Mesenteric fat pad (tissue), 1 donor: ENCODE data around the gene PELI2. TPM values are rescaled to one million over a fixed set of nuclear protein-coding genes. Genes with fewer than 3 reads are reported as not detected.

Experiments used
- DNase-seq: peaks from one replicate; pipeline ENCODE4 v3.0.0-alpha.2; 2020; ENCODE audit warnings: low spot score
- total RNA-seq: library from RNA; stranded (reverse); fragmentation: NEBNext Ultra II Directional; extraction: Animal tissue kit (Norgen Biotek cat#: 25700); gene quantifications from one replicate; pipeline ENCODE4 v1.2.1, GENCODE V29; 2021
- donor health status: DM: yes; HTN: yes; CAD: no.

Gene PELI2
- total RNA-seq, 1 donor from 2014 or later = 7.3 TPM

- DNase-seq = no peak
Measured at GRCh38 chr14:56170877-56171422, 52.7 kb downstream of the PELI2 start.

DNA sequence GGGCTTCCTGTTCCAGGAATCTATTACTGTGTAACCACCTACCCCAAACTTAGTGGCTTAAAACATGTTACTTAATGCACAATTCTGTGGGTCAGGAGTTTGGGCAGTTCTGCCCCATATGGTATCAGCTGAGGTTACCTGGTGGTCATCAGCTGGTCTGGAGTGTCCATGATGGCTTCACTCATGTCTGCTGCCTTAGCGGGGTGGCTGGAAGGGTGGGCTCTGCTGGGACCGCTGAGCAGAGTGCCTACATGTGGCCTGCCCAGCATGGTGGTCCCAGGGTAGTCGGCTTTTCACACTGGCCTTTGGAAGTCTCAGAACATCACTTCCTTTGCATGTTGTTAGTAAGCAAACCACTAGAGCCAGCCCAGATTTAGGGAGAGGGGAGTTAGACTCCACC lies 53.9 kb downstream of the PELI2 start:
- DNase-seq = no peak

DNA sequence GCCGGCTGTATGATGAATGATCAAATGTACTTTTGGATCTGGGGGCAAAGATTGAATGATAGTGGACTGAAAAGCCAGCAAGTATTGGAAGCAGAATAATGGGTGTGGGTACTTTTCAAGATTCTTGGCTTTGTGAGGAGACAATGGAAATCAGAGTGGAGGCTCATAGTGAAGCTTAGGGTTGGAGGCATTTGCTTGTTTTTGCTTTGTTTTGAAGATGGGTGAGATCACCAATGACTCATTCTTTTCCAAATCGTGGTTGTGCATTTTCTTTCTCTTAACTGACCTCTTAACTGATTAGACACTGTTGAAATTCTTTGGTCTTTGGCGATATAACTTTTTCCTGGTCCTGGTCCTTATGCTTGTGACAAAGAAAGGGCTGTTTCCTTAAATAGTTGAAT lies 54.4 kb downstream of the PELI2 start:
- no peak for DNase-seq

DNA sequence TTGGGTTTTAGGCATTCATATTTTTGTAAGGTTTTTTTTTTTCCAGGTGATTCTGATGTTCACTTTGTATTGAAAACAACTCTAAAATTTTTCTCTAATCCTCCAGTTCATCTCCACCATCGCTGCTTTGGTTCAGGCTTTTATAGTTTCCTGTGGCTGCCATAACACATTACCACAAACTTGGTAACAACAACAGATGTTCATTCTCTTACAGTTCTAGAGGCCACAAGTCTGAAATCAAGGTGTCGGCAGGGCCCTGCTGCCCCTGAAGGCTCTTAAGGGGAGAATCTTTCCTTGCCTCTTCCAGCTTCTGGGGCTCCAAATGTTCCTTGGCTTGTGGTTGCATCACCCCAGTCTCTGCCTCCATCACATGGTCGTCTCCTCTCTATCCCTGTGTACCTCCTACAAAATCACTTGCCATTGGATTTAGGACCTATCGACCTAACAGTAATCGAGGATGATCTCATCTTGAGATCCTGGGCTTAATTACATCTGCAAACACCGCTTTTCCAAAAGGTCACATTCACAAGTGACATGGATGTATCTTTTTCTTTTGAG lies 55.2 kb downstream of the PELI2 start:
- DNase-seq = no peak

GRCh38 chr14:56175773-56176172 lies 57.6 kb downstream of the PELI2 start:
- DNase-seq = no peak

- DNase-seq = no peak
Measured at GRCh38 chr14:56176530-56176929, 58.3 kb downstream of the PELI2 start.

DNA sequence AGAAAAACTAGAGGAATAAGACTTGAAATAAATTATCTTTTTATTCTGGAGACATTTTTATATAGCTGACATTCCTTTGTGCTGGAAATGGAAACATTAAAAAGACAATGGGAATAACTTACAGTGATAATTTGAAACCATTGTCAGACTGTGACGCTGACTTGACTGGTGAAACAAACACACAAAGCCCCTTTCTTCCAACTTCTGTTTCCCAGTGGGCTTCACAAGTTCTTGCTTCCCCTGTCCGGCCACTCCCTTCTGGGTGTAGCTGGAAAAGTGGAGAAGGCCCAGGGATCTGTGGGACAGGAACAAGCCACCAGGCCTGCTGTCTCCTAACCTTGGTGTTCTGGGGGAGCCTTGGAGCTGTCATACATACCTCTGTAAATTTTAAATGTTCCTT lies 58.8 kb downstream of the PELI2 start:
- DNase-seq = no peak

DNA sequence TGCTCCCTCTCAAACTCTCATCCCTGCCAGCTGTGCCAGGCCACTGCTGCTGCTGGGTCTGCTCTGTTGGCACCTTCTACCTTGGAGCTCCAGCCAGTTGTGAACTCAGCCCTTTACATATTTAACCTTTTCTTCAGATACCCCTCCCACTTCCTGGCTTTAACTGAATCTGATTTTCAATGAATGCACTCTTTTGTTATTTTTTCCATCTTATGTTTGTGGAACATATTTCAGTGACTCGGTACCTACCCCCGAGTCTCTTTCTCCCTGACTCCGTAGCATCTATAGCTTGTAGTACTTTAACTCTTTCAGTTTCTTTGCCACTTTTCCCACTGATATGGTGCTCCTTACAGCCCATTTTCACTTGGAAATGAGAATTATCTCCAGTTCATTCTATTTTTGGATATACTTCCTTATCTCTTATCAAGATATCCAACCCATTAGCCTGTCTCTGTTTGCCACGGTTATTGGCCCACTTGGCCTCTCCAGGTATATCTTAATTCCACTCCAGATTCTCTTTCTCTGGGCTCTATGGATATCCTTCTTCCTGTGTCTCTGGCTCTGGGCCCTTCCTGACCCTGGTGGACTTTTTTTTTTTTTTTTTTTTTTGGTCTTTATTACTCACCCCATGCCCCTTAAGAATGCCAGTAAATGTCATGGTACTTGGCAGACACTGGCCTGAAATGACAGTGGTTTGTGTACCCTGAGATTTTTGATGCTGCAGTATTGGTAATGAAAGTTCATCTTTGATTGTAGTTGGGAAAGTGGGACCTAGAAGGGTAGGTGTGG lies 62.7 kb downstream of the PELI2 start:
- DNase-seq = no peak

- DNase-seq = no peak
Measured at GRCh38 chr14:56181681-56182085, 63.5 kb downstream of the PELI2 start.

DNA sequence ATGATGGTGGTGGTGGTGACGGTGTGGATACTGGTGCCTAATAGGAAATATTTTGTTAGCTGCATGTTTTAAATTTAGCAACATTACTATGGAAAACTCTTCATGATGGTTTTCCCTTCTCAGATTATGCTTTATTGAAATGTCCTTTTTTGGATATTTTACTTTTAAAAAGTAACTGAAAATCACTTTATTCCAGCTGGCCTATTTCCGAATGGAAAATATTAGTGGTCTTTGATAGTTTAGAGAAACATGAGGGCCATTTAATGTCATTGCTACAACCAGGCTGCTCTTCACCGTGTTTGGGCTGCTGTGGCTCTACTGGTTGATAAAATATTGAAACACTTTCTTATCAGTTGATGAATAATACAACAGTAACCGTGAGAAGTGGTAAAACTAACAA lies 64.2 kb downstream of the PELI2 start:
- DNase-seq = no peak

GRCh38 chr14:56183631-56184157 lies 65.5 kb downstream of the PELI2 start:
- no peak for DNase-seq

DNA sequence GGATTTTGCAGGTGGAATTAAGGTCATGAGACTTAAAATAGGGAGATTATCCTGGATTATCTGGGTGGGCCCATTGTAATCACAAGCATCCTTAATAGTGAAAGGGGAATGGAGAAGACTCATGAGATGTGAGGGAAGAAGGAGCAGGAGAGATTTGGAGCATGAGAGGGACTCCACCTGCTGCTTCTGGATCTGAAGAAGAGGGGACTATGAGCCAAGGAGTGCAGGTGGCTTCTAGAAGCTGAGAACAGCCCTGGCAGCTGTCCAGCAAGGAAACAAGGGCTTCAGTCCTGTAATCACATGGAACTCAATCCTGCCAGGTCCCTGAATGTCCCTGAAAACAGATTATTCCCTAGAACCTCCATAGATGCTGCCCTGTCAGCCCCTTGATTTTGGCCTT lies 67.8 kb downstream of the PELI2 start:
- no peak for DNase-seq

DNA sequence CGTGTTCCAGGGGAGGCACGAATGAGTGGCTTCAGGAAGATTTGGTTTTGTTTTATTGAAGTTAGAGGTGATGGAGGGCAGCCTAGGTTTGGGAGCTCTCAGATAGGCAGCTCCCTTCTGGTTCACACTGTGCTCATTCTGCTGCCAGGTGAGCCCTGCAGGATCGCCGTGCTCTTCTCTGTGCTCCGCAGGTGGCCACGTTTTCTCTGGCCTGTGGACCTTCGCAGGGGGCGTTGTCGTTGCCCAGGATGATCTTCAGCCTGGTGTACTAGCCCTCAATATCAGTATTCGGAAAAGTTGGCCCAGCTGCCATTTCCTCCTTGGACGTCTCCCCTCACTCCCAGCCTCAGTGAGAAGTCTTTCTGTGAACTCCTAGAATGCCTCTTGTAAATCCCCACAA lies 69.5 kb downstream of the PELI2 start:
- DNase-seq = no peak

DNA sequence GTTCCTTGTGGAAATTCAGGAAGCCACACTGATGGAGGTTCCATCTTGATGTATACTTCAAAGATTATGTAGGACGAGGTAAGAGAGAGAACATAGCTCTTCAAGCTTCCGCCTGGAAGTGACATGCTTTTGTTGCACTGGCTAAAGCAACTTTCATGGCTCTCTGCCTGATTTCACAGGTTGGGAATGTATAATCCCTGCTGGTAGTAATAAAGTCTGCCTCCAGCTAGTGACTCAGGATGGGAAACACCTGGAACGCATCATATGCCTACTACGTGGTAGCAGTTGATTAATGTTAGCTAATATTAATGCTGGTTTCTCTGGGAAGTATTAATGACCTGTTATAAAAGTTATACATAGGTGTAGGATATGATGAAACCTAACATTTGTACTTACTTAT lies 71.1 kb downstream of the PELI2 start:
- no peak for DNase-seq

DNA sequence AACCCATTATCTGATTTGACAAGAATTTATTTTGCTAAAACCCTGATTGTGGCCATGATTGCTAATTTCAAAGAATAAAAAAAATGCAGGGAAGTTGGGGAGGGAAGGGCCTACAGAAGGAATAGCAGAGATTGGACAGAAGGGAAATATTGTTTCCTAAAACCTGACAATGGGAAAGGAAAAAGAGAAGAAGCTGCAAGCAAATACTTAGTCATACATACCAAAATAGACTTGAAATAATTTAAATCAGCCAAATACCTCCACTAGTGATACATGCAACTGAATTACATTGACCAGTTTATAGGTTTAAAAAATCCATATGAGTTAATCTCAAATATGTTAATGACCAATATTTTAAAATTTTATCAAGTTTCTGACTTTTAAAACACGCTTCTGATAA lies 75.1 kb downstream of the PELI2 start:
- no peak for DNase-seq

- DNase-seq = no peak
Measured at GRCh38 chr14:56194042-56194441, 75.8 kb downstream of the PELI2 start.

DNA sequence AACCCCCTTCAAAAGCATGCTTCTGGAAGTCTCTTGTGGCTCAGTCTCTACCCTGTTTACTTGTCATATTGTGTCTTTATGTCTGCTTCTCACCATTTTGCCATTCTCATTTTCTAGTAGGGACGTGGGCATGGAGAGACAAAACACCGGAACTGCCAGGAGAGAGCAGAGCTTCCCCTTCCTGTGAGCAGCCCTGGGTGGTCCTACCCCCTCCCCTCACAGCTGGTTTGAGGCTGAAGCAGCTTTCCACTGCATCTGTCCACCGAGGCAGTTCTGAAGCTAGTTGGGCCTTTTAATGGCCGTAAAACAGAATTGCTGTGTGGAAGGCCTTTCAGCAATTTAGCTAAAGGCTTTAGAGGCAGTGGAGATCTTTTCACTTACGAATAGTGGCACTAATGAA lies 77.0 kb downstream of the PELI2 start:
- no peak for DNase-seq

- DNase-seq = no peak
Measured at GRCh38 chr14:56195704-56196103, 77.5 kb downstream of the PELI2 start.

DNA sequence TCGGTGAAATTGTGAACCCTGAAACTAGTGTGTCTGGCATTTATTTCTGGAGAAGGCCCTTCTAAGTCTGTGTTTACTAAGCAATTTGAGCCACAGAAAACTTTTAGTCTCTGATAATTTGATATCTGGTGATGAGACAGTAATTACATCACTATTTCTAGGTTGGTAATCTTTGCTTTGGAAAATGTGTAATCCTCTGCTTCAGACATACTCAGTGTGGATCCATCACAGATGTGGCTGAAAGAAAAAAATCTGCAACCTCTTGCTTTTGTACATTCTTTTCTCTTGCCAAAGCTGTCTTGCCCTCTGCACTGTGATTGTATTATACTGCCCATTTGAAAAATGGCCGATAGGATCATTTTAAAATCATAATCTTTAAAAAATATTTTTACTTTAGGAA lies 78.1 kb downstream of the PELI2 start:
- no peak for DNase-seq

GRCh38 chr14:56197150-56197549 lies 78.9 kb downstream of the PELI2 start:
- no peak for DNase-seq

- no peak for DNase-seq
Measured at GRCh38 chr14:56198438-56198837, 80.2 kb downstream of the PELI2 start.

GRCh38 chr14:56199095-56199981 lies 81.1 kb downstream of the PELI2 start:
- no peak for DNase-seq
